ENCODE measurements around the gene THEMIS.
"Not testable (repeated sequence)": the region's sequence is repeated elsewhere in the genome, so short reads cannot be mapped to it uniquely, and the experiment has no call there.

The THEMIS gene, protein sequence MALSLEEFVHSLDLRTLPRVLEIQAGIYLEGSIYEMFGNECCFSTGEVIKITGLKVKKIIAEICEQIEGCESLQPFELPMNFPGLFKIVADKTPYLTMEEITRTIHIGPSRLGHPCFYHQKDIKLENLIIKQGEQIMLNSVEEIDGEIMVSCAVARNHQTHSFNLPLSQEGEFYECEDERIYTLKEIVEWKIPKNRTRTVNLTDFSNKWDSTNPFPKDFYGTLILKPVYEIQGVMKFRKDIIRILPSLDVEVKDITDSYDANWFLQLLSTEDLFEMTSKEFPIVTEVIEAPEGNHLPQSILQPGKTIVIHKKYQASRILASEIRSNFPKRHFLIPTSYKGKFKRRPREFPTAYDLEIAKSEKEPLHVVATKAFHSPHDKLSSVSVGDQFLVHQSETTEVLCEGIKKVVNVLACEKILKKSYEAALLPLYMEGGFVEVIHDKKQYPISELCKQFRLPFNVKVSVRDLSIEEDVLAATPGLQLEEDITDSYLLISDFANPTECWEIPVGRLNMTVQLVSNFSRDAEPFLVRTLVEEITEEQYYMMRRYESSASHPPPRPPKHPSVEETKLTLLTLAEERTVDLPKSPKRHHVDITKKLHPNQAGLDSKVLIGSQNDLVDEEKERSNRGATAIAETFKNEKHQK

DNA sequence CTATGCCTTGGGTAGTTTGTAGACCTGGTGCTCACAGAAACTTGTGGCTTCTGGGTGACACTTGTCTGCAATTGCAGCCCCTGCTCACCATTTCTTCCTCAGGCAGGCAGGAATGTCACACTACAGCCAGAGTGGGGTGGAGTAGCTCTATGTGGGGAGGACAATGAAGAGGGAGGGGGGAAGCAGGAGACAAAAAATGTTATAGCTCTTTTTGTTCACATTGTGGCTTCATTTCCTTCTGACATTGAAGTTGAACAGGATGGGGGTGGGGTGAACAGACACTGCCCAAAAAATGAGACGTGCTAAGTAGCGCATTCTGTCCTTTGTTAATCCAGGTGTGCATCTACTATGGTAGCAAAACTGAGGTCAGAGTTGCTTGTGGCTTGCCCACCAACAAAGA, at the start of gene THEMIS:
Gene THEMIS, minus strand, starts transcription at position 124 of the 400 bp plus-strand sequence. CDS start 126 bp downstream, outside the sequence.
- DNase-seq: no peak

DNA sequence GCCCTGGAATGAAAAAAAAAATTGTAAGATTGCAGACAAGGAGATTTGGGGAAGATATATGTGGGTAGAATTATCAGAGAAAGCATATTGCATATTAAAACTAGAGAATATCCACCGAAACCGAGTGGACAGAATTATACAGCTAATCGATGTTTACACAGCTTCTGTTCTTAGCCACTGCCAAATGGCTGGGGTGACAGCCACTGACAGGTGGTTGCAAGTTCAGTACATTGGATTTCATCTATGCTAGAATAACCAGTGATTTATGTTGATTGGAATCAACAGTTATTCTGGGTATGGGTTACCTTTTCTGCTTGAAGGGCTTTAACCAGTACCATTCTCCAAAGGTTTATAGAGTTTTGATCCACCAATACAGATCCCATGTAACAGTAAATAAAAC, 48.4 kb upstream of the THEMIS start:
- DNase-seq: no peak

DNA sequence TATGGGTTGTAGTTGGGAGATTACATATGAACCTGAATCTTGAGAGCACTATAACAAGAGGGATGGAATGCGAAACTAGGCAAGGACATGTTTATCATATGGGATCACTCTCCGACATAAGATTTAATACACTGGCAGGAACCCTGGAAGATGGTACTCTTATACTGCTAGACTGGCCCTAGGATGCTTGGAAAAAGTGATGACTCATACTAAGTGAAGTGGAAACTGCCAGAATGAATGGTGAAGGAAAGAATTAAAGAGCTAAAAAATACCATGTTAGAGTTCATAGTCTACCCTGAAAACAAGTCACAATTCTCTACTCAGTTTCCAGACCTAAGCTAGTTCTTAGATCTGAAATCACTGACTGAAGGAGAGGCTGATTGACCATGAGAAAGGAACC, 45.5 kb upstream of the THEMIS start:
- no peak for DNase-seq

DNA sequence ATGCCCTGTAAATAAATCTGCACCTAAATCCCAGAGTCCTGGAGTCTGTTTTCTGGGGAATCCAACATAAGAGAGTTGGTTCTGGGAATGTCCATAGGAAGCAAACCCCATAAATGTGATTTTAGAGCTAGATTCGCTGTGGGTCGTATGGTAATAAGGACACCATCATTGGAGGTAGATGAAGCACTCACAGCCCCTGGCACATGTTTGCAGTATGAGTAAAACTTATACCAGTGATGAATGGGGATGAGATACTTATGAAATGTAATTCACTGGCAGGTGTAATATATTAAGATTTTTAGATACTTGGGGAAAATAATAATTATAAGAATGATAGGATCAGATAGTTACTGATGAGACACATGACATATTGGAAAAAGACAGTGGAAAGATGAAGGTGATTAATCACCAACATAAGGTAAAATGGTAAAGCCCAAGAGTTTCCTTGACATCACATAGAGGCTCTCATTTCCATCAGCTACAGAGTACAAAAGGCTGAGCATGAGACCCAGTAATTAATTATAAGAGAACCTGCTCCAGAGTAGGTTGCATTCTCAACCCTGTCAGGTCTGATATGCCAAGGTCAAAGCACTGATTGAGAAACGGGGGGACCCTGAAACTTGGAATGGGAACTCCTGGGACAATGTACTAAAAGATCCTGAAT, 44.7 kb upstream of the THEMIS start:
- no peak for DNase-seq

DNA sequence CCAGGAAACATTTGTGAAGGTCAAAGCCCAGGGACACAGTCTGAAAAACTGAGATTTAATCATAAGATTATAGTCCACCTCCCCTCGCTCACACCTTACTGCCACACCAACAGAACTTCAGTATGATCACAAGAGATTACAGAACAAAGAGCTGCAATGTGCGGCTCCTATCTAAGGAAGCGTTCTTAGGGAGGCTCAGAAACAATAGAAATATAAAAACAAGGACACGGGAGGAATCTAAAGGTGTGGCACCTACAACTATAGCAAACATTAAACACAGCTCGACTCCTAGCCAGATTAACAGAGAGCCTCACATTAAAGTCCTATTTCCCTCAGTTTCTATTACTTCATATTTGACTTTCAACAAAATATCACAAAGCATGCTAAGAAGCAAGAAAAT, 40.4 kb upstream of the THEMIS start:
- no peak for DNase-seq

DNA sequence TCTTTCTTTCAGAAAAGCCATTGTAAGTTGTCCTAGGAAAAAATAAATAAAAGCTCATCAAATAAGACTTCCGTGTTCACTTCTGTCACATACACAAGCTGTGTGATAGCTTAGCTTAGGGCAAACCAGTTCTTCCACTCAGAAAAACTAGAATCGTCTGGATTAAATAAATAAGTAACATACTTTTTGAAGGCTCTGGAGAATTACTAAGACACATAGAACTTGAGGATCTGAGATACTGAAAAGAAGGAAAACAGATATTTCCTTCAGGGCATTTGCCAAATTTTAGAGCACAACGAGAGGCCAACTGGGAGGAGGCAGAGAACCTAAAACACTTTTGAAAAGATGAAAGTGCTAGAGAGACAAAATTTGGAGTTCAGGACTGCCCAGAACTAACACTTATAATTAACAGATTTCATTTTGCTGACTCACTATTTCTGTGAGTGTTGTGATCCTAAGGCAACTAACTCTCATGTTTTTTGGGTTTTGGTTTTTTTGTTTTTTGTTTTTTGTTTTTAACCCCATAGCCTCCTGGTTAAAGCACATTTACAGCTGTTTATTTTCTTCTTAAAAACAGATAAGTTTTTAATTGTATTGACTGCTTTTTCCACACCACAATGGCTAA, 38.7 kb upstream of the THEMIS start:
- no peak for DNase-seq

DNA sequence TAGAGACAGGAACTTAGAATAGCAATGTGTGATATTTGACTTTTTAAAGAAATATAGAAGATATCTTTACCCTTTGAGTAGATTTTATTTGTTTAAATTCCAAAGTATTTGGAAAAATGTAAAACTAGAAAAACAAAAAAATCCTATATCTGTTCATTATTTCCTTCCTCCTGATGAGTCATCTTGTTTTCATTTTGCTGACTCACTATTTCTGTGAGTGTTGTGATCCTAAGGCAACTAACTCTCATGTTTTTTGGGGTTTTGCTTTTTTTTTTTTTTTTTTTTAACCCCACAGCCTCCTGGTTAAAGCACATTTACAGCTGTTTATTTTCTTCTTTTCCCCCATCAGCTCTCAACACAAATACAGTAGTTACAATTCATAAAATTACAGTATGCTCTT, 37.8 kb upstream of the THEMIS start:
- no peak for DNase-seq

DNA sequence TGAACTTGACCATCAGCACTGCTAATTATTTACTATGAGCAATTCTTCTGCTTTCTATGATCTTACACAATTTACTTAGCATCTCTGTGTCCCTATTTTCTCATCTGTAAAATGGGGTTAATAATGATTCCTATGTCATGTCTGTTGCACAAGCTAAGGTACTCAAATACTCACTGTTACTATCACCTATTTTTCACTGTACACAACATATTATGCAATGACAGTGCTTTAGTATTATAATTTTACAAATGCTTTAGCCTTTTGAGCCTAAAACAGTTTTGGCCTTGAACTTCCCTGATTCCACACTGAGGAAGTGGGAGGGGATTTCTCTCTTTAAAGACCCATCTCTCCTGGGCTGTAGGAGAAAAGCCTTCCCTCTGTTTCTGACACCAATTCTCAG, 36.9 kb upstream of the THEMIS start:
- no peak for DNase-seq

DNA sequence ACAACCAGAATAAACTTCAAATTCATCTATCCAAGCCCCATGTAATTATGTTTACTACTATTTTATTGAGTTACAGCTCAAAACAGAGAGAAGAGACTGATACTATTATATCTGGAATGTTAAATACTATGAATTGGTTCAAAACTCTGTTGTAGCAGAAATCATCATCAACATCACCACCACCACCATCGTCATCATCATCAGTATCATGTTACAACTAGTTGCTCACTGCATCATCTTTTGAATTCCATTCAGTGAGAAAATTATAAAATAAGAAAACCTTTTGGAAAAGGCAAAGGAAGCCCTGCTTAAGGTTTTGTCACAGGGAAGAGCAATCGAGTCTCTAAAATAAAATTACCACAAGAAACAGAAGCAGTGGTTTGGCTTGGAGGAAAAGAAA, 36.2 kb upstream of the THEMIS start:
- no peak for DNase-seq

DNA sequence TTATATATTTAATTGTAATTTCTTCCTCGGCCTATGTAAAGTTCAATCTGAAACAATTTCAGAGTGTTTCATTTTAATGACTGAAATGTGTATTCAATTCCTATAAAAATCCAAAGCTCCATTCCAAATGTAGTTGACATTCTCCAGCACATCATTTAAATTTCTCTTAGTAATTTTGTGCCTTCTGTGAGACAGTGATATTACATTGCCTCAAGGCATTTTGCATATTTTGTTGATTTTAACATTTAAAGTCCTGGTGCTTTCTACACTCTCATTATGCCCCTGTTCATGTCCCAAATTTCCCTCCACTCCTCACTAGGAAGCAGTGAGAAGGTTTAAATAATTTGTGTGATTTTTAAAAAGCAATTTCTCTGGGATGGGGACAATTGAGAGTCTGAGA, 34.1 kb upstream of the THEMIS start:
- DNase-seq: no peak

DNA sequence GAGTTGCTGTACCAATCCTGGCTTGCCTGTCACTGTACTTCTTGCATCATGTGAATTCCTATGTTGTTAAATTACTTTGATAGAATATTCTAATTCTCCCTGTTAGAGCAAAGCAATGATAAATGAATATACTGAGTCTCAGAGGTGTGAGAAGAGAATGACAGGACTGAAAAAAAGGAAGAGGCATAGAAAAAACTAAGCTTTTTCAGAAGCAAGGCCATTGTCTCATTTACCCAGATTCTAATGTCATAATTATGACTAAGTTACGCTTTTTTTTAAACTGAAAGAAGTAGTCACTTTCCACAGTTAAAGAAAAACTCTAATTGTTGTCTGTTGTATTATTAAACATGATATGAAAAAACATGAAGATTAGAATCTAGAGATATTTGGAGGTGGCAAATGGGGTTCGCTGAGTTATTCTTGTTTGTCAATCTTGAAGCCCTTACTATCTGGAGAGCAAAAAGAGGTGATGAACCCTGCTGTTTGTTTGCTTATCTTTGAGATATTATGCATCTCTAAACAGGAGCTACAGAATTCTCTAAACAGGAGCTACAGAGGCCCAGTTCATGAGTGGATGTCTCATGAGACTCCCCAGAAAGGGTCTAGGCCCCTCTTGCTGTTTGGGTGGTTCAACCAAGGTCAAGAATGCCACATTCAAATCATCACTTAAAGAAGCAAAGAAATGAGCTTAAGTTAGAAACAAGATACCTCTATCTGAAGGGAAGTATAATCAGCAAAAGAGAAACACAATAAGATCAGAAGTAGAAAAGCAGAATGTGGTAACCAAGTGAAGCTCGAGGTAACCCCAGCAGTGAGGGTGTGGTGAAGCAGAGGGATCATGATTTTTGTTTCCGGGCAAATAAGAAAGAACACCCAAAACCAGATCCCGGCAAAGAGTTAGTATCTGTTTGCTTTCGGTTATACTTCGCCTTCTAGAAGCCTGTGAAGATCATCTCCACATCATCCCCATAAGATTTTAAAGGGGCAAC, 33.3 kb upstream of the THEMIS start:
- DNase-seq: no peak

DNA sequence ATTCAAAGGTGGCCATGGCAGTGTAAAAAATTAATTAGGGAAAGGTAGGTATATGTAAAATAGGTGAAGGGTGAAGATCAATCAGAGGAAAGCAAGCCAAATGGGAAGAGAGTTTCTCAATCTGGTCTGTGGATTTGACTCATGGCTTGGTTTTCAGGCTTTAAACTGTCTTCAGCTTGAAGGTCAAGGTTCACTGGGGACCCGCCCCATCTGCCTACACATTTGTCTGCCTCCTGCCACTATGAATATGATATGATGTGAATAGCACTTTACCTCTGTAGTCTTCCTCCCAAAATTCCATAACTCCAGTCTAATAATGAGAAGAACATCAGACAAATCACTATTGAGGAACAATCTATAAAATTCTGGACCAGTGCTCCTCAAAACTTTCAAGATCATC, 32.3 kb upstream of the THEMIS start:
- no peak for DNase-seq

DNA sequence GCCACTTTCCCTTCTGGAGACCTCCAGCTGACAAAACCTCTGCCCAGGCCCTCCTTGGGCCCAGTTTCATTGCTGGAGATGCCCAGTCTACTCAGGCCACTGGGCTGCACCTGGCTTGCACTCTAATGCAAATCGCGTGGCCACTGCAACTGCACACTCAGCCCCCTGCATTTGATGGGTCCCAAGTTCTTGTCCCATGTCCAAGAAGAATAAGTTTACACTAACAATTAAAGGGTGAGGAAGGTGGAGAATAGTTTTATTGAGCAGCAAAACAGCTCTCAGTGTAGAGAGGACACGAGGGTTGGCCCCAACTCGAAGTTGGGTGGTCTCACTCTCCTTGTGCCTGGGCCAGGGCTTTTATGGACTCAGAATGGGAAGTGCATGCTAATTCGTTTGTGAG, 31.9 kb upstream of the THEMIS start:
- DNase-seq: no peak

DNA sequence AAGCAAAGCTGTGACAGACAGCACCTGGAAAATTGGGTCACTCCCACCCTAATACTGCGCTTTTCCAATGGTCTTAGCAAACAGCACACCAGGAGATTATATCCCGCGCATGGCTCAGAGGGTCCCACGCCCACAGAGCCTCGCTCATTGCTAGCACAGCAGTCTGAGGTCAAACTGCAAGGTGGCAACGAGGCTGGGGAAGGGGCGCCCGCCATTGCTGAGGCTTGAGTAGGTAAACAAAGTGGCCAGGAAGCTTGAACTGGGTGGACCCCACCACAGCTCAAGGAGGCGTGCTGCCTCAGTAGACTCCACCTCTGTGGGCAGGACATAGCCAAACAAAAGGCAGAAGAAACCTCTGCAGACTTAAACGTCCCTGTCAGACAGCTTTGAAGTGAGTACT, 25.6 kb upstream of the THEMIS start:
- not testable (repeated sequence) for DNase-seq

DNA sequence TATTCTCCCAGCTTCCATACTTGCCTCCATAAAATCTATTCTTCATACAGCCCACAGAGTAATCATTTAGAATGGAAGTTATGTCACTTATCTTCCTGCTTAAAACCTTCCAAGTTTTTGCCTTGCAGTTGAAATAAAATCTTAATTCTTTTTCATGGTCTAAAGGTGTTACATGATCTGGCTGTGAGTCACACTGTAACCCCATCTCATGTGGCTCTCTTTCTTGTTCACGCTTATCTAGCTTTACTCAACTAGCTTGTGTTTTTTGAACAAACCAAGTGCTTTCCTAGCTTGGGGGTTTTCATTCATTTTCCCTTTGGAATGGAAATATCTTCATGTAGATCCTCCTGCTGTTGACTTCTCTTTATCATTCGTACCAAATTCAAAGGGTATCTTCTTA, 23.6 kb upstream of the THEMIS start:
- DNase-seq: no peak

DNA sequence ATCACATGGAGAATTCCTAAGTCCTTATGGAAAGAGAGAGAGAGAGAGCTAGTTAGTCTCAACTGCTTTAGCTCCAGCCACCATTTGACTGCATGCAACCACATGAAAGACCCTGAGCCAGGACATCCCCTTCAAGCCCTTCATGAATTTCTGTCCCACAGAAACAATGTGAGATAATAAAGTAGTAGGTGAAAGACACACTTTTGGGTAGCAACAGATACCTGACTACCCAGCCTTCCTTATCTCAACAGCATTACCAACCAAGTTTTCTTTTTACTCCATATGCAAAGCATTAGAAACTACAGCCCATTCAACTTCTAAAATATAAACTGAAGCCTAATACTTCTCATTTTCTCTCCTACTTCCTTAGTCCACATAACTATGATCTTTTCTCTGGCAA, 23.2 kb upstream of the THEMIS start:
- no peak for DNase-seq

DNA sequence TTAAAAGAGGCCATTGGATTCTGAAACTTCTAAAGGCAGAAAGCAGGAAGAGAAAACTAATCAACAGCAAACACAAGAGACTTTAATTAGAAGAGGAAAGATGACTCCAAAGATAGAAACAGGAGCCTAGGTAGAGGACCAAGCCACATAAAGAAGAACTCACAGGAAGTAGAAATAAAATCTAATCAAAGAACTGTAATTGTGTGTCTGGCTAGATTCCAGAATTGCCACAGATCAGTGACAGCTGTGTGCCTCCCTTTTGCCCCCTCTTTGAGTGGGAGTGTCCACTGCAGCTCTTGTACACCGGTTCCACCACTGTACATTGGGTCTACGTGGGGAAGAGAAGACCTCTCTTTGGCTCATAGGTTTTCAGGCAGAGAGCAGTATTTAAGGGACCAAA, 22.3 kb upstream of the THEMIS start:
- peak; percentile 8 for DNase-seq

DNA sequence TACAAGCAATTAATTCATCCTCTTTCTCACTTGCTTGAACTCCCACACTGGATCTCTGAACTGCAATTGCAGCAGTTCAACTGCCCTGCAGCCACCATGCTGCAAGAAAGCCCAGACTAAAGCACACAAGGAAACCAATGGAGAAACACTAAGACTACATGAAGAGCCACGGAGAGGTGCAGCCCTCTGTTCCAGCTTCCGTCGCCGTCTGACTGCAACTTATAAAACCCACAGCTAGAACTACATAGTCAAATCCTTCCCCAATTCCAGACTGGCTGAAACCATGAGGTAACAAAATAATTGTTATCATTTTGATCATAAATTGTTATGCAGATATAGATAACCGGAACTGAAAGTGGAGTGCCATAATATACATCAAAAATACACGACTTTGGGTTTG, 21.1 kb upstream of the THEMIS start:
- DNase-seq: no peak

DNA sequence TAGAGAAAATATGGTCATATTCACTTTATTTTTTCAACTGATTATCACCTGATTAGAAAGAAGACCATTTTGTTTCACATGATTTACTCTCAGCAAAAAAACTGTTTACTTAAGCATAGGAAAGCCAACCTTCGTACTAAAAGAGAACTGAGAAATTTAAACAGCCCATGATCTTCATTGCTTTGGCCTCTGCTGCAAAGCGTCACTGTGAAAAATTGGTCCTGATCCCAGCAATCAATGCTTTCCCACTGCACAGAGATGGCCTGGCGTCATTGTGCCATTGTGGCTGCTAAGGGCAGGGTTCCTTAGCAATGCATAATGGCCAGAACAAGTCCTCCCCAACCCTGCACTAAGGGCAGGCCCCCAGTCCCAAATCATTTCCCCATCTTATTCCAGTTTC, 19.9 kb upstream of the THEMIS start:
- no peak for DNase-seq

DNA sequence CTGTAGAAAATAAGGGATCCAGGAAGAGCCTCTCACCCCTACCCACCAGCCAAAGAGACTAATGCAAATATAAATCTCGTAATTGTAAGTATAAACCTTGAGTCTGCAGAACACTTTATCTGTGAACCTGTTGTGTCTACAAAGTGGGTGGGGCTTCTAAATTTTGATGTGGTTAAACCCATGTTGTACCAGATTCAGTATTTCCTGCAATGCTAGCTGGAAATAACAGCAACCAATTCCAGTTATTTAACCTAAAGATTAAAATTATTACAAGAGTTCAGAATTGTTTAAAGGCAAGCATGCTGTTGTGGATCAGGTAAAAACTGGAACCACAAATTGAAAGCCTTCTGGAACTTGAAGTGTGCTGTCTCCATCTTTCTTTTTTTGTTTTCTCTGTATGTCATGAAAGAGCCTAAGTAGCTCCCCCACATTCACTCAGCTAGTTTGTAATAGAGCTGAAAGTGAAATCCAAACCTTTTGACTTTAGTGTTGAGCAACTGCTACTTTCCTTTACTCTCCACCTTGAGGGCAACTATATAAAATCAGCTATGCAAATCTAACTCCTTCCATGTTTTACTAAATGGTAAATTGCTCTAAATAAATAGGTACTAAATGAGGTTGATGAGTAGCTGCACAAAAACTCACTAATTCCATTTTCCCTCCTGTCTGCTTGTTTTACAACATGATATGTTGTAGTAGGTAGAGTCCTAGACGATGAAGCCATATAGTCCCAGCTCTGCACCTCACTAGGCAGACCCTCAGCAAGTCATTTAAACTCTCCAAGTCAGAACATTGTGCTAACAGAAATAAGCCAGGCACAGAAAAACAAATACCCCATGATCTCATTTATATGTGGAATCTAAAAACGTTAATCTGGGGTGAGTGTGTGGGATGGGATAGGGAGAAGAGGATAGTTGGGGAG, 17.9 kb upstream of the THEMIS start:
- DNase-seq: no peak

DNA sequence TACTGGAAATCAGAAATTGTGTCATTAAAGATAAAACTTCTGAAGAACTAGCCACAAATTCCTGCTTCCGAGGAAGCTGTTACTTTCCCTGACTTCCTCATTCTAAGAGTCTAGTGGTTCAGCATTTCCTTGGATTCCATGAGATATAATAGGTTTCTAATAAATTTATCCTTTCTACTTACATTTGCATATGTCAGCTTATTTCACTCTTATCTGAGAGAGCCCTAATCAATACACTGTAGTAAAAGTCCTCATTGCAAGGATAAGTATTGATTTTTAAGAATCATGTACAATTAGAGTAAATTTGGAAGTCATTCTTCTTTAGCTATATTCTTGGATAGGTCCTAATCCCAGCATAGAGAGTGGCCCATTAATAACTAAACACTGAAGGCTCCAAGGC, 16.9 kb upstream of the THEMIS start:
- no peak for DNase-seq
